Measurements from ENCODE around the gene WDR62.

The WDR62 gene

DNA sequence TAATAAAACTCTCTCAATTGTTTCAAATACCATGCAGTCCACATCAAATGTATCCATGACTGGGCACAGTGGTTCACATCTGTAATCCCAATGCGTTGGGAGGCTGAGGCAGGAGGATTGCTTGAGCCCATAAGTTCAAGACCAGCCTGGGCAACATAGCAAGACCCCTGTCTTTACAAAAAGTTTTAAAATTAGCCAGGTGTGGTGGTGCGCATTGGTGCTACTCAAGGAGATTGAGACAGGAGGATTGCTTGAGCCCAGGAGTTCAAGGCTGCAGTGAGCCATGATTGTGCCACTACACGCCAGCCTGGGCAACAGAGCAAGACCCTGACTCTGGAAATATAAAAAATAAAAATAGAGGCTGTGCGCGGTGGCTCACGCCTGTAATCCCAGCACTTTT is 27.0 kb upstream of the WDR62 start:
- H3K4me2 ChIP-seq (ENCODE audit: low read depth, low read length, poor library complexity, severe bottlenecking), result no peak overlapping the region
- H3K79me2 ChIP-seq (ENCODE audit: insufficient read depth, low read length), result no peaks in the 10 kb centered on the region
- H4K20me1 ChIP-seq (ENCODE audit: insufficient read depth, low read length, poor library complexity, severe bottlenecking), result no peaks in the 10 kb centered on the region
- TF ChIP-seq, protein P1, sequence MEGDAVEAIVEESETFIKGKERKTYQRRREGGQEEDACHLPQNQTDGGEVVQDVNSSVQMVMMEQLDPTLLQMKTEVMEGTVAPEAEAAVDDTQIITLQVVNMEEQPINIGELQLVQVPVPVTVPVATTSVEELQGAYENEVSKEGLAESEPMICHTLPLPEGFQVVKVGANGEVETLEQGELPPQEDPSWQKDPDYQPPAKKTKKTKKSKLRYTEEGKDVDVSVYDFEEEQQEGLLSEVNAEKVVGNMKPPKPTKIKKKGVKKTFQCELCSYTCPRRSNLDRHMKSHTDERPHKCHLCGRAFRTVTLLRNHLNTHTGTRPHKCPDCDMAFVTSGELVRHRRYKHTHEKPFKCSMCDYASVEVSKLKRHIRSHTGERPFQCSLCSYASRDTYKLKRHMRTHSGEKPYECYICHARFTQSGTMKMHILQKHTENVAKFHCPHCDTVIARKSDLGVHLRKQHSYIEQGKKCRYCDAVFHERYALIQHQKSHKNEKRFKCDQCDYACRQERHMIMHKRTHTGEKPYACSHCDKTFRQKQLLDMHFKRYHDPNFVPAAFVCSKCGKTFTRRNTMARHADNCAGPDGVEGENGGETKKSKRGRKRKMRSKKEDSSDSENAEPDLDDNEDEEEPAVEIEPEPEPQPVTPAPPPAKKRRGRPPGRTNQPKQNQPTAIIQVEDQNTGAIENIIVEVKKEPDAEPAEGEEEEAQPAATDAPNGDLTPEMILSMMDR (conservative IDR thresholded peaks at IDR 0.05; ENCODE audit: low read length), result no peak
- no peak for TF ChIP-seq EZH2phosphoT487 (IDR thresholded peaks at IDR 0.05; ENCODE audit: borderline replicate concordance)
- H3K9me3 ChIP-seq (ENCODE audit: insufficient read depth, low read depth, low read length), result no peaks in the 10 kb centered on the region
- H3K9me2 ChIP-seq (replicated peaks; ENCODE audit: low read depth, low read length), result no peaks in the 10 kb centered on the region
- H3K9ac ChIP-seq (ENCODE audit: low read depth, low read length, poor library complexity, severe bottlenecking), result no peak overlapping the region
- no peak overlapping the region for H2AFZ ChIP-seq (ENCODE audit: low read length)
- no peaks in the 10 kb centered on the region for H3K4me1 ChIP-seq (ENCODE audit: insufficient read depth, low read length, poor library complexity, severe bottlenecking)
- H3K27me3 ChIP-seq (ENCODE audit: insufficient read depth, low read length, poor library complexity, severe bottlenecking), result no peaks in the 10 kb centered on the region
- H3K36me3 ChIP-seq (ENCODE audit: insufficient read depth, low read length), result no peaks in the 10 kb centered on the region
- no peak overlapping the region for H3K4me3 ChIP-seq (ENCODE audit: low read length, poor library complexity, severe bottlenecking)
- H3F3A ChIP-seq (ENCODE audit: low read depth), result no peaks in the 10 kb centered on the region

DNA sequence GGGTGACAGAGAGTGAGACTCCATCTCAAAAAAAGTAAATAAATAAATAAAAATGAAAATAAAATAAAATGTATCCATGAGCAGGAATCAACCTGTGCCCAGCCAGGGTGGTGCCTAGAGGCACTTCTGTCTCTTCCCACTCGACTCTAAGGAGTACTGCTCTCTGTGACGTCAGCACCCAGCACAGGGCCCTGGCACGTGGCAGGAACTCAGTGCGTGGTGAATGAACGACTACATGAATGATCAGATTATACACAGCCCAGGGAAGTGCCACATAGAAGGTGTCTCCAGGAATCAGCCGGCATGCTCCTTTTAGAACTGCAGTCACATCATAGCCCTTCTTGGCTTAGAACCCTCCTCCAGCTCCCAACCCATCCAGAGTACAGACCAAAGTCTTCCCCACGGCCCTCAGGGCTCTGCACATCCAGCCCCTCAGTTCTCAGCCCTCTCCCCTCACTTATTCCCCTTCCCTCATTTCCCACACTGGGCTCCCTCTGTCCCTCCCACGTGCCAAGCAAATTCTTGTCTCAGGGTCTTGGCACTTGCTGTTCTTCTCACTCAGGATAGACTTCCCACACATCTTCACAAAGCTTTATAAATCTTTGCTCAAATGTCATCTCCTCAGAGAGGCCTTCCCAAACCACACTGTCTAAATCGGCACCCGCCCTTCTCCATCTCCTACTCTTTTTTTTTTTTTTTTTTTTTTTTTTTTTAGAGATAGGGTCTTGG is 26.2 kb upstream of the WDR62 start:
- no peaks in the 10 kb centered on the region for H3K36me3 ChIP-seq (ENCODE audit: insufficient read depth, low read length)
- H3K79me2 ChIP-seq (ENCODE audit: insufficient read depth, low read length), result no peaks in the 10 kb centered on the region
- H3K4me1 ChIP-seq (ENCODE audit: insufficient read depth, low read length, poor library complexity, severe bottlenecking), result no peaks in the 10 kb centered on the region
- H2AFZ ChIP-seq (ENCODE audit: low read length), result no peak overlapping the region
- H3K9ac ChIP-seq (ENCODE audit: low read depth, low read length, poor library complexity, severe bottlenecking), result no peak overlapping the region
- no peaks in the 10 kb centered on the region for H3K27me3 ChIP-seq (ENCODE audit: insufficient read depth, low read length, poor library complexity, severe bottlenecking)
- no peaks in the 10 kb centered on the region for H3K9me2 ChIP-seq (replicated peaks; ENCODE audit: low read depth, low read length)
- TF ChIP-seq, protein P1 (conservative IDR thresholded peaks at IDR 0.05; ENCODE audit: low read length), result no peak
- no peak for TF ChIP-seq EZH2phosphoT487 (IDR thresholded peaks at IDR 0.05; ENCODE audit: borderline replicate concordance)
- H3K4me2 ChIP-seq (ENCODE audit: low read depth, low read length, poor library complexity, severe bottlenecking), result no peak overlapping the region
- H3F3A ChIP-seq (ENCODE audit: low read depth), result no peaks in the 10 kb centered on the region
- no peaks in the 10 kb centered on the region for H4K20me1 ChIP-seq (ENCODE audit: insufficient read depth, low read length, poor library complexity, severe bottlenecking)
- H3K4me3 ChIP-seq (ENCODE audit: low read length, poor library complexity, severe bottlenecking), result no peak overlapping the region
- H3K9me3 ChIP-seq (ENCODE audit: insufficient read depth, low read depth, low read length), result no peaks in the 10 kb centered on the region

DNA sequence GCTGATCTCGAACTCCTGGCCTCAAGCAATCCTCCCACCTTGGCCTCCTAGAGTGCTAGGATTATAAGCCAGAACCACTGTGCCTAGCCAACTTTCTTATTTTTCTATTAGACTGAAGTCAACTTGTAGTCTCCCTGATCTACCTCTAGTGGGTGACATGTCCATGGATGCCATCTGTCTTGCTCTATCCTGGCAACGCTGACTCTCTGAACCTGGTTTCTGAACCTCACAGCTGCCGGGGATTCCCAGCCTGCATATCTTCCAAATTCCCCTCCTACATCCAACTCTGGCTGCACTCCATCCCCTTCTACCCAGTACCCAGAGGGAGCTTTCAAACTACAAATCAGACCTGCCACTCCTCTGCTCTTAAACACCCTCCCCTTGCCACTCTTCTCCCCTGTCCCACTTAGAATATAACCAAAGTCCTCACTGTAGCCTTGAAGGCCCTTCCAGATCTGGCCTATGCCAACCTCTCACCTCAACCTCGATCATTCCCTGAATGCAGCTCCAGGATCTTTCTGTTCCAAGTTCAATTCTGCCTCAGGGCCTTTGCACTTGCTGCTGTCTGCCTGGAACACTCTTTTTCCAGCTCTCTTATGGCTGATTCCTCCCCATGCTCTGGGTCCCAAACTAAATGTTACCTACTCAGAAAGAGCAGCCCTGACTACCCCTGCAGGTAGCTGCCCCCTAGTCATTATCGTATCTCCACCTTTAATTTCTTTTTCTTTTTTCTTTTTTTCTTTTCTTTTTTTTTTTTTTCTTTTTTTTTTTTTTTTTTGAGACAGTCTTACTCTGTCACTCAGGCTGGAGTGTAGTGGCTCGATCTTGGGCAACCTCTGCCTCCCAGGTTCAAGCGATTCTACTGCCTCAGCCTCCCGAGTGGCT is 24.2 kb upstream of the WDR62 start:
- TF ChIP-seq, protein P1 (conservative IDR thresholded peaks at IDR 0.05; ENCODE audit: low read length), result no peak
- no peak for TF ChIP-seq EZH2phosphoT487 (IDR thresholded peaks at IDR 0.05; ENCODE audit: borderline replicate concordance)
- Histone ChIP-seq H3K4me3 (ENCODE audit: low read length, poor library complexity, severe bottlenecking) (no peak overlapping the region), H3F3A (ENCODE audit: low read depth) (no peaks in the 10 kb centered on the region), H3K9me2 (replicated peaks; ENCODE audit: low read depth, low read length) (no peaks in the 10 kb centered on the region), H2AFZ (ENCODE audit: low read length) (no peak overlapping the region), H3K4me2 (ENCODE audit: low read depth, low read length, poor library complexity, severe bottlenecking) (no peak overlapping the region), H3K4me1 (ENCODE audit: insufficient read depth, low read length, poor library complexity, severe bottlenecking) (peaks cover 5% of the 10 kb centered on the region), H3K9me3 (ENCODE audit: insufficient read depth, low read depth, low read length) (no peaks in the 10 kb centered on the region), H3K9ac (ENCODE audit: low read depth, low read length, poor library complexity, severe bottlenecking) (no peak overlapping the region), H3K27me3 (ENCODE audit: insufficient read depth, low read length, poor library complexity, severe bottlenecking) (no peaks in the 10 kb centered on the region), H3K79me2 (ENCODE audit: insufficient read depth, low read length) (no peaks in the 10 kb centered on the region), H3K36me3 (ENCODE audit: insufficient read depth, low read length) (no peaks in the 10 kb centered on the region), H4K20me1 (ENCODE audit: insufficient read depth, low read length, poor library complexity, severe bottlenecking) (no peaks in the 10 kb centered on the region)
